ENCODE measurements around the gene MTARC1. TPM values are rescaled to one million over a fixed set of nuclear protein-coding genes. Genes with fewer than 3 reads are reported as not detected.

The MTARC1 gene
- total and polyA plus RNA-seq, 10 of the 15 experiments (the other 5 are each of a cell fraction or from before 2014, with no cell fraction given) = 0.23 to 1.5 (median 0.48) TPM

DNA sequence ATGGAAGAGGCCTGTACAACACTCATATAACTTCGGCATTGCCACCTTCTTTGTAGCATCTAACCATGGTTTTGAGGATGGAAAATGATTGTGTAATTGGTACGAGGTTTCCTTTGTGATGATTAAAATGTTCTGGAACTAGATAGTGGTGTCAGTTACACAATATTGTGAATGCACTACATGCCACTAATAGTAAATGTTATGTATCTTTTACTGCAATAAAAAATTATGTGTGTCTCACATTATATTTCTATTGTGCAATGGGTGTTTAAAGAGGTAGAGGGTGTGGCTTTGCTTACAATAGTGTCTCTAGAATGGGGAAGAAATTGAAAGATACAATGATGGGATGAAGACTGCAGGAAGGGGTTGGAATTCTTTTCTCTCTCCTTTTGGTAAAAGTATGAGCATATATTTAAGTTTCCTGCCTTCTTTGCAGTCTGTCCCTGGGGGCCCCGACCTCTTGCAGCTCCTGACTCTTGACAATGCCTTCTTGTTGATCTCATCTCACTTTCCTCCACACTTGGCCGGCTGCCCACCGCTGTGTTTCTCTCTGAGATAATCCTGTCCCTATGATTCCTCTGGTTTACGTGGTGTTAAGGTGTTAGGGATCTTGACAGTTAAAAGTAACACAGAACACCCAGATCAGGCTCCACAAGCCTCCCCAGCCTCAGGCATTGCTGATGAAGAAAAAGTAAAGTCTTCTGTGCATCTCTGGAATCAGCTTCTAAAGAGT lies 39.3 kb downstream of the MTARC1 start:
- Histone ChIP-seq H3K27ac (ENCODE audit: control insufficient read depth, insufficient read depth) (no peak overlapping the region), H3K9me3 (replicated peaks; ENCODE audit: control insufficient read depth, insufficient read depth, low read length) (no peaks in the 10 kb centered on the region)
- no peak for ATAC-seq

More for the DNA sequence above, 39.3 kb downstream of the MTARC1 start:
- Histone ChIP-seq H3K4me1 (ENCODE audit: control insufficient read depth, insufficient read depth, low read length) (no peaks in the 10 kb centered on the region), H3K27me3 (replicated peaks in 1 of 2; ENCODE audit: control insufficient read depth in 2 of 2, insufficient read depth in 2 of 2, low read length in 1 of 2) (peaks cover 0 to 2% of the 10 kb centered on the region in 2 experiments; a peak in 2 of 4 replicates), H3K79me2 (ENCODE audit: control insufficient read depth, insufficient read depth, low read length) (no peaks in the 10 kb centered on the region), H3K4me3 (no peak overlapping the region), H3K9ac (ENCODE audit: control insufficient read depth, insufficient read depth, low read length) (no peak overlapping the region), H3K36me3 (ENCODE audit: control insufficient read depth in 2 of 2, insufficient read depth in 2 of 2, low read length in 1 of 2) (no peaks in the 10 kb centered on the region), H2AFZ (ENCODE audit: control insufficient read depth, low read depth, low read length) (no peak overlapping the region), H4K20me1 (ENCODE audit: control insufficient read depth, insufficient read depth) (no peaks in the 10 kb centered on the region), H3K4me2 (ENCODE audit: control insufficient read depth, insufficient read depth) (no peak overlapping the region)
- TF ChIP-seq SIX5 (IDR thresholded peaks at IDR 0.05; ENCODE audit: low read depth, low read length, severe bottlenecking) (no peak), YY1 (IDR thresholded peaks at IDR 0.05; ENCODE audit: low read depth, low read length) (no peak), POLR2AphosphoS2 (IDR thresholded peaks at IDR 0.05; ENCODE audit: low read depth, low read length) (no peak), MTA2 (IDR thresholded peaks at IDR 0.05; ENCODE audit: low read depth) (no peak), ZNF274 (IDR thresholded peaks at IDR 0.05; ENCODE audit: insufficient read depth, insufficient read length) (no peak), ZNF207 (IDR thresholded peaks at IDR 0.05; ENCODE audit: borderline replicate concordance) (no peak), IKZF2 (IDR thresholded peaks at IDR 0.05) (no peak), SUZ12 (IDR thresholded peaks at IDR 0.05; ENCODE audit: unreplicated experiment) (no peak), NFIC (IDR thresholded peaks at IDR 0.05; ENCODE audit: low read depth, low read length) (no peak), ZNF24 (IDR thresholded peaks at IDR 0.05) (no peak), GATAD2B (conservative IDR thresholded peaks at IDR 0.05; ENCODE audit: low read depth) (no peak), RAD51 (IDR thresholded peaks at IDR 0.05) (no peak), NR2C1 (IDR thresholded peaks at IDR 0.05) (no peak), SPI1 (IDR thresholded peaks at IDR 0.05; ENCODE audit: borderline replicate concordance, insufficient read depth, low read depth, low read length) (no peak), CBX5 (IDR thresholded peaks at IDR 0.05; ENCODE audit: low read depth) (no peak), CHD2 (IDR thresholded peaks at IDR 0.05; ENCODE audit: borderline replicate concordance, low read depth, low read length) (no peak)
- TF ChIP-seq, protein P1, sequence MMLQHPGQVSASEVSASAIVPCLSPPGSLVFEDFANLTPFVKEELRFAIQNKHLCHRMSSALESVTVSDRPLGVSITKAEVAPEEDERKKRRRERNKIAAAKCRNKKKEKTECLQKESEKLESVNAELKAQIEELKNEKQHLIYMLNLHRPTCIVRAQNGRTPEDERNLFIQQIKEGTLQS (IDR thresholded peaks at IDR 0.05; ENCODE audit: borderline replicate concordance, extremely low read depth, low read depth, low read length) = no peak
- TF ChIP-seq, protein P2, sequence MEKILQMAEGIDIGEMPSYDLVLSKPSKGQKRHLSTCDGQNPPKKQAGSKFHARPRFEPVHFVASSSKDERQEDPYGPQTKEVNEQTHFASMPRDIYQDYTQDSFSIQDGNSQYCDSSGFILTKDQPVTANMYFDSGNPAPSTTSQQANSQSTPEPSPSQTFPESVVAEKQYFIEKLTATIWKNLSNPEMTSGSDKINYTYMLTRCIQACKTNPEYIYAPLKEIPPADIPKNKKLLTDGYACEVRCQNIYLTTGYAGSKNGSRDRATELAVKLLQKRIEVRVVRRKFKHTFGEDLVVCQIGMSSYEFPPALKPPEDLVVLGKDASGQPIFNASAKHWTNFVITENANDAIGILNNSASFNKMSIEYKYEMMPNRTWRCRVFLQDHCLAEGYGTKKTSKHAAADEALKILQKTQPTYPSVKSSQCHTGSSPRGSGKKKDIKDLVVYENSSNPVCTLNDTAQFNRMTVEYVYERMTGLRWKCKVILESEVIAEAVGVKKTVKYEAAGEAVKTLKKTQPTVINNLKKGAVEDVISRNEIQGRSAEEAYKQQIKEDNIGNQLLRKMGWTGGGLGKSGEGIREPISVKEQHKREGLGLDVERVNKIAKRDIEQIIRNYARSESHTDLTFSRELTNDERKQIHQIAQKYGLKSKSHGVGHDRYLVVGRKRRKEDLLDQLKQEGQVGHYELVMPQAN (conservative IDR thresholded peaks at IDR 0.05) = no peak
- TF ChIP-seq, protein P3, sequence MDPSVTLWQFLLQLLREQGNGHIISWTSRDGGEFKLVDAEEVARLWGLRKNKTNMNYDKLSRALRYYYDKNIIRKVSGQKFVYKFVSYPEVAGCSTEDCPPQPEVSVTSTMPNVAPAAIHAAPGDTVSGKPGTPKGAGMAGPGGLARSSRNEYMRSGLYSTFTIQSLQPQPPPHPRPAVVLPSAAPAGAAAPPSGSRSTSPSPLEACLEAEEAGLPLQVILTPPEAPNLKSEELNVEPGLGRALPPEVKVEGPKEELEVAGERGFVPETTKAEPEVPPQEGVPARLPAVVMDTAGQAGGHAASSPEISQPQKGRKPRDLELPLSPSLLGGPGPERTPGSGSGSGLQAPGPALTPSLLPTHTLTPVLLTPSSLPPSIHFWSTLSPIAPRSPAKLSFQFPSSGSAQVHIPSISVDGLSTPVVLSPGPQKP (IDR thresholded peaks at IDR 0.05; ENCODE audit: low read depth, low read length) = no peak
- WGBS (ENCODE audit: insufficient coverage, insufficient replicate concordance, low lambda C conversion rate, missing lambda C conversion rate) = 8% methylated on average over 6 of the region's 6 CpGs
- ChIA-PET SMC1A (ENCODE audit: uncharacterized antibody, unreplicated experiment) (no interaction called here), POLR2A (no interaction called here), RAD21 (ENCODE audit: unreplicated experiment) (no interaction called here), CTCF (no interaction called here)
- DNase-seq (ENCODE audit: low read depth, low spot score) (no peak), FAIRE-seq (no peak)
- in situ Hi-C loops (cut with MboI) = no loop called here
- intact Hi-C loops (cut with micrococcal nuclease; ENCODE audit: unreplicated experiment) = no loop called here
- BruUV-seq (replicated peaks) = no TSS peak

Measured in GM12878 (cell line).